Activated CD8-positive, alpha-beta memory T cell treated with anti-CD3 and anti-CD28 coated beads for 36 hours (primary cell): ENCODE measurements around the gene CDH23. TPM values are rescaled to one million over a fixed set of nuclear protein-coding genes. Genes with fewer than 3 reads are reported as not detected.

Source experiments
- CTCF ChIA-PET: fragments of 350-600 bp; sonication (Branson Sonifier 250); formaldehyde crosslinking; loops from one replicate; lab custom pipeline; 2021; ENCODE audit warnings: antibody characterized with exemption; lab: Charles Lee
- POLR2A ChIA-PET: fragments of 350-600 bp; sonication (Branson Sonifier 250); formaldehyde crosslinking; loops from one replicate; lab custom pipeline; 2021; ENCODE audit warnings: antibody characterized with exemption; lab: Charles Lee
- total RNA-seq, 2 experiments: library from RNA; stranded (reverse); gene quantifications; one replicate each; pipeline ENCODE4 v1.2.3, GENCODE V29; 2021

CDH23 gene
- total RNA-seq, 2 experiments from 2014 or later, result 0.25 to 0.55 TPM

- CTCF ChIA-PET, result interaction anchor here (0.9 to 1.4 kb wide), 2 partner anchors 80 to 222 kb away, joined by 4 to 6 read pairs; no protein-coding TSS in a partner anchor
- POLR2A ChIA-PET, result no interaction called here
These were observed 89.9 kb downstream of the CDH23 start for GRCh38 chr10:71486484-71487114.

GRCh38 chr10:71487726-71488125 is 91.0 kb downstream of the CDH23 start:
- ChIA-PET POLR2A (no interaction called here), CTCF (no interaction called here)

- CTCF ChIA-PET, result interaction anchor here (1.6 kb wide), 1 partner anchor 31 kb away, joined by 3 read pairs; no protein-coding TSS in a partner anchor
- POLR2A ChIA-PET, result no interaction called here
These were observed 92.4 kb downstream of the CDH23 start for GRCh38 chr10:71489077-71489476.

GRCh38 chr10:71492872-71493271 is 96.2 kb downstream of the CDH23 start:
- POLR2A ChIA-PET, result no interaction called here
- CTCF ChIA-PET, result interaction anchor here (1.1 to 2.1 kb wide), 2 partner anchors 77 to 172 kb away, joined by 3 to 5 read pairs; no protein-coding TSS in a partner anchor

- CTCF ChIA-PET, result interaction anchor here (1.1 to 2.1 kb wide), 2 partner anchors 76 to 171 kb away, joined by 3 to 5 read pairs; no protein-coding TSS in a partner anchor
- POLR2A ChIA-PET, result interaction anchor here (0.6 kb wide), 1 partner anchor 168 kb away, joined by 11 read pairs; no protein-coding TSS in a partner anchor
These were observed 97.0 kb downstream of the CDH23 start for GRCh38 chr10:71493741-71494140.

- CTCF ChIA-PET, result interaction anchor here (2.1 kb wide), 1 partner anchor 76 kb away, joined by 5 read pairs; no protein-coding TSS in a partner anchor
These were observed 97.8 kb downstream of the CDH23 start for GRCh38 chr10:71494476-71494875.

GRCh38 chr10:71494980-71495381 is 98.3 kb downstream of the CDH23 start:
- CTCF ChIA-PET, result no interaction called here
- POLR2A ChIA-PET, result no interaction called here

More at GRCh38 chr10:71494476-71494875, 97.8 kb downstream of the CDH23 start:
- POLR2A ChIA-PET, result no interaction called here

GRCh38 chr10:71496927-71497762 is 100.4 kb downstream of the CDH23 start:
- CTCF ChIA-PET, result interaction anchor here (0.9 kb wide), 1 partner anchor 113 kb away, joined by 3 read pairs; no protein-coding TSS in a partner anchor
- POLR2A ChIA-PET, result no interaction called here

- ChIA-PET POLR2A (no interaction called here), CTCF (interaction anchor here (1.3 kb wide), 1 partner anchor 68 kb away, joined by 3 read pairs; no protein-coding TSS in a partner anchor)
These were observed 101.1 kb downstream of the CDH23 start for GRCh38 chr10:71497763-71498326.

GRCh38 chr10:71501402-71501801 is 104.7 kb downstream of the CDH23 start:
- ChIA-PET POLR2A (no interaction called here), CTCF (no interaction called here)

- CTCF ChIA-PET, result interaction anchor here (0.6 kb wide), 1 partner anchor 396 kb away, joined by 4 read pairs; no protein-coding TSS in a partner anchor
- POLR2A ChIA-PET, result no interaction called here
These were observed 105.5 kb downstream of the CDH23 start for GRCh38 chr10:71502190-71502589.

GRCh38 chr10:71502851-71503250 is 106.1 kb downstream of the CDH23 start:
- ChIA-PET POLR2A (no interaction called here), CTCF (no interaction called here)

GRCh38 chr10:71504168-71504567 is 107.4 kb downstream of the CDH23 start:
- ChIA-PET CTCF (no interaction called here), POLR2A (no interaction called here)

GRCh38 chr10:71504570-71504969 is 107.8 kb downstream of the CDH23 start:
- POLR2A ChIA-PET, result no interaction called here
- CTCF ChIA-PET, result no interaction called here

- ChIA-PET CTCF (no interaction called here), POLR2A (no interaction called here)
These were observed 109.1 kb downstream of the CDH23 start for GRCh38 chr10:71505862-71506261.

- ChIA-PET POLR2A (no interaction called here), CTCF (no interaction called here)
These were observed 112.7 kb downstream of the CDH23 start for GRCh38 chr10:71509444-71509843.

- CTCF ChIA-PET, result no interaction called here
- POLR2A ChIA-PET, result no interaction called here
These were observed 114.5 kb downstream of the CDH23 start for GRCh38 chr10:71511206-71511605.

GRCh38 chr10:71512312-71512711 is 115.6 kb downstream of the CDH23 start:
- ChIA-PET CTCF (no interaction called here), POLR2A (no interaction called here)

- ChIA-PET CTCF (no interaction called here), POLR2A (no interaction called here)
These were observed 116.2 kb downstream of the CDH23 start for GRCh38 chr10:71512761-71513539.
